GM19351 (cell line): Measurements from ENCODE around the gene CPOX.
"Not testable (repeated sequence)": the region's sequence is repeated elsewhere in the genome, so short reads cannot be mapped to it uniquely, and the experiment has no call there.

Source experiments
- ATAC-seq: cut with Tn5 transposase; IDR thresholded peaks from one replicate; pipeline ENCODE4 v1.9.1; 2021; ENCODE audit warnings: mild to moderate bottlenecking, moderate library complexity; ENCODE audit not compliant: unreplicated experiment

Gene CPOX

DNA sequence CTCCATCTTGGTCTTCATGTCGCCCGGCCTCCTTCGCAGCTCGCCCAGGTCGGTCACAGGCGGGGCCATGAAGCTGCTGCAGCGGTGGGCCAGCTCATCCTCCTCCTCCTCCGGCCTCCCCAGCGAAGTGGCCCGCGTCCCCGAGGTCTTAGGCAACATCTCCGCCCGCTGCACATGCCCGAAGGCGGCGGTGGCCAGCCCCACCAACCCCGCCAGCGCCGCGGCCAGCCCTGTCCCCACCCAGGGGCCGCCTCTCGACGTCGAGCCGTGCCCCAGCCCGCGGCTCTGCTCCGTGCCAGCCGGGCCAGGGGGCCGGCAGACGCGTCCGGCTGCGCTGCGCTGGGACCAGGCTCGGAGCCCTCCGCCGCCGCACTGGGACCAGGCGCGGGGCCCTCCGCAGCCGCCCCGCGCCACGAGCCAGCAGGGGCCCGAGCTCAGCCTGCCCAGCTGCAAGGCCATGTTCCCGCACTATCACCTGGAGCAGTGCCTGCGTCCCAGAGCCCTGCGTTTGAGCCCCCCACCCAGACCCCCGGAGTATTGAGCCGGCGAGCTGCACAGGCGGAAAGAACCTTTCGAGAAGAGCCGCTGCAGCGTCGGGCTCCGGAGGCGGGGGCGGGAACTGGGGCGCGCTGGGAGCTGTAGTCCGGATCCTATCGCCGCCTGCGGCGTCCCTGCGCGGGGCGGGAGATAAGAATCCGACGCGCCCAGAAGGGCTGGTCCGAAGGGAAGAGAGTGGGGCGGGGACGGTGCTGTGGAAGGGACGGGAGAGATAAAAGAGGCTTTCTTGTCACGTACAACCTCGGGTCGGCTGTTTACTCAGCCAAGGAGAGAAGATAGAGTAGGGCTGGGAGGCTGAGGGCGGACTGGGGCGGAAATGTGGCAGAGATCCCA lies at the start of gene CPOX:
TSS of gene CPOX (minus strand) at position 566 of the 891 bp plus-strand sequence. CDS start at position 459, 107 bp downstream.
- ATAC-seq = peak; percentile 93

DNA sequence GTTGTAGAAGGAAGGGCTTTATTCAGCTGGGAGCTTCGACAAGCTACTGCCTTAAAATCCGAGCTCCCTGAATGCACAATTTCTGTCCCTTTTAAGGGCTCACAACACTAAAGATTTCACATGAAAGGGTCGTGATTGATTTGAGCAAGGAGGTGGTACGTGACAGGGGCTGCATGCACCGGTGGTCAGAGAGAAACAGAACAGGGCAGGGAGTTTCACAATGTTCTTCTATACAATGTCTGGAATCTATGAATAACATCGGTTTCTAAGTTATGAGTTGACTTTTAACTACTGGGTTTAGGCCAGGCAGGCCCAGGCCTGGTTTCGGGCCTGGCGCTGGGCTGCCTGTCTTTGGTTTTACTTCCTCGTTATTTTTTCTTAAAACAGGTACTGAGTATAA lies 49.4 kb upstream of the CPOX start:
- ATAC-seq = not testable (repeated sequence)

DNA sequence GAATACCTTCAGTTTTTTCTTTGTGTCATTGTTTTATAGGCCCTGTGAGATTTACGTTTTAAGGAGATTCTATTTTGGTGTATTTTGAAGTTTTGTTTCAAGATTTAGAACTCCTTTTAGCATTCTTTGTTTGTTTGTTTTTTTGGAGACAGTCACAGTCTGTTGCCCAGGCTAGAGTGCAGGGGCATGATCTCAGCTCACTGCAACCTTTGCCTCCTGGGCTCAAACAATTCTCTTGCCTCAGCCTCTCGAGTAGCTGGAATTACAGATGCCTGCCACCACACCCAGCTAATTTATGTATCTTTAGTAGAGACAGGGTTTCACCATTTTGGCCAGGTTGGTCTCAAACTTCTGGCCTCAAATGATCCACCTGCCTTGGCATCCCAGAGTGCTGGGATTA lies 48.3 kb upstream of the CPOX start:
- ATAC-seq = not testable (repeated sequence)

DNA sequence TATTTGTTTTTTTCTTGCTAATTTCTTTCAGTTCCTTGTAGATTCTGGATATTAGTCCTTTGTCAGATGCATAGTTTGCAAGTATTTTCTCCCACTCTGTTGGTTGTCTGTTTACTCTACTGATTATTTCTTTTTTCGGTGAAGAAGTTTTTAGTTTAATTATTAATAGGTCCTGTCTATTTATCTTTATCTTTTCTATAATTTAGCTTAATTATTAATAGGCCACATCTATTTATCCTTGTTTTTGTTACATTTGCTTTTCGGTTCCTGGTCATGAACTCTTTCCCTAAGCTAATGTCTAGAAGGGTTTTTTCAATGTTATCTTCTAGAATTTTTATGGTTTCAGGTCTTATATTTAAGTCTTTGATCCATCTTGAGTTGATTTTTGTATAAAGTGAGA lies 45.1 kb upstream of the CPOX start:
- ATAC-seq = not testable (repeated sequence)

DNA sequence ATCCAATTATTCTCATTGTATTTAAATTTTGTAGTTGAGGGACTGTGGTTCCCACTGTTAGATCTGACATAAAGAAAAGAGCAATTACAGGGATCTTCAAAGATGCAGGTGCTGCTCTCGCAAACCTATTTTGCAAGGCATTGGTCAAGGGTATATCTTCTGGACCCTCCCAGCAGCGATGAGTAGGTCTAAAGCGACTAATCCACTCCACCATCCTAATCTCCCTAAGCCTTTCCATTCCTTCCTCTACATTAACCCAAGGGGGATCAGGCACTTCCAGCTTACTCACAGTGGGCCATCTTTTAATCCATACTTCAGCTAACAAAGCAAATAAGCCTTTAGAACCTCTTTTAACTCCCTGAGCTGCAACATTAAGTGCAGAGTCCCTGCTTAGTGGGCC lies 37.0 kb upstream of the CPOX start:
- no peak for ATAC-seq

DNA sequence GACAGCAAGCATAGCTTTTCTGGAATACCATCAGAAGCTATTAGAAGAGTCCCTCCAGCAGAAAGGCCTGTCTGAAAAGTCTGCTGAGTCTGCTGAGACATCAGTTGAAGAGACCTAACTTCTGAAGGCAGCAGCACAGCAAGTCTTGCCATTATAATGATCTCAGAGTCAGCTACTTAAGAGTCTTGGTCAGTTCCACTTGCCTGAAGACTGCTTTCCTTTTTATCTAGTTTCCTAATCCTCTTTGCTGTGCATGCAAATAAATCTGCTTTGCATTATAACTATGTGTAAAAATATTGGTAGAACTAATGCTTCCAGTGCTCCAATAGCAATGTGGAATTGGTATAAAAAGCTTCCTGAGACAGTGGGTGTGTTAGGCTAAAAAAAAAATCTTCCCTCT lies 34.9 kb upstream of the CPOX start:
- ATAC-seq = peak; percentile 52

DNA sequence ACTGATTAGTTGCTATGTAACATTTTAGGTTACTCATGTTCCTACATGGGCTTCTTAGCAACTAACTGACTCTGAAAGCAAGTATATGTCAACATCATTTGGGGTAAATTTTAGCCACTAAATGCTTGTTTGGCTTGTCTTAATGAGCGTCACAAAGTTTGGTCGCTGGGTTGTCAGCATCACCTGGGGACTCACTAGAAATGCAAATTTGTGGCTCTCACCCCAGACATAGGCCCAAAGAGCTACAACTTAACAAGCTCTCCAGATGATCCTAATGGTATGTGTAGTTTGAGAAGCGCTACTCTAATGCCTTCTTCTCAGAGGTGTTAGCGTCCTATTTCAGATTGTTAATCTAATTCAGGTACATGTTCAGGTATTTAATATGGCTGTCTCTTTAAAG lies 32.7 kb upstream of the CPOX start:
- ATAC-seq = no peak

DNA sequence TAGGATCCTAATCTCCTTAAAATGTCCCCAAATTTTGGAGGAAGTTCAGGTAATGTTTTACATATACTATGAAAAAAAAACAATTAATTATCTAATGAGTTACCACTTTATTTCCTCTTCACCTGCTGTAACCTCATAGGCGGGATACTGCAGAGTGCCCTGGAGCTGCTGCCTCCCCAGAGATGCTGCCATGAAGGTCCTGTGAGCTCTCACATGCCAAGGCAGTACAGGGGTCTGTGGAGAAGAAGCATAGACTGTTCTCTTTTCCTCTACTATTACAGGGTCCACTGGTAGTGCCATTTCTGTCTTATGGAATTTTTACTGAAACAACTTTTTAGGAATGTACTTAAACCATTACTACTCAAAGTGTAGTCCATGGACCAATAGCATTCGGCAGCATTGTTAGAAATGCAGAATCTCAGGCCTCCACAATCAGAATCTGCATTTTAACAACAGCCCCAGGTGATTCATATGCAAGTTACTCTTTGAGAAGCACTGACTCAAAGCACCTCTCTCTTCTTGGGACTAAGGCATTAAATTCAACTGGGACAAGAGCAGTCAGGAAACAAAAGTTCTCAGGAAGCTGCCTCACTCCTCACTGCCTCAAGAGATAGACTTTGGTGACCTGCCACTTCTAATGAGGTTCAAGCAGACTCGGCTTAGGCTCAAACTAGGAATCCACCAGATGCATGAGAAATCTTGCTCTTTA lies 30.3 kb upstream of the CPOX start:
- ATAC-seq = no peak

DNA sequence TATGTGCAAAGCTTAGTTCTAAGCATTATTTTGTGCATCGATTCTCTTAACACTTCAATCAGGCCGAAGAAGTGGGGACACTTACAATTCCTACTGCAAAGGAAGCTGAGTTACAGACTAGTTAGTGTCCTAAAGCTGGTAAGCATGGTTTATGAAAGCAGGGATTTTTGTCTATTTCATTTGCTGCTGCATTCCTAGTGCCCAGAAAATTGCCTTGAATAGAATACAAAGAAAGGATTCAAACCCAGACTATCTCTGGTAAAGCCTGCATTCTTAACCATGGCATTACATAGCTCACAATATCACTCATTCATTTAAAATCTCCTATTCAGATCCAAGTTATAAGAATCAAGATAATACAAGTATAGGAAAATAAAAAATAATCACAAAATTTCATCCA lies 24.4 kb upstream of the CPOX start:
- no peak for ATAC-seq

DNA sequence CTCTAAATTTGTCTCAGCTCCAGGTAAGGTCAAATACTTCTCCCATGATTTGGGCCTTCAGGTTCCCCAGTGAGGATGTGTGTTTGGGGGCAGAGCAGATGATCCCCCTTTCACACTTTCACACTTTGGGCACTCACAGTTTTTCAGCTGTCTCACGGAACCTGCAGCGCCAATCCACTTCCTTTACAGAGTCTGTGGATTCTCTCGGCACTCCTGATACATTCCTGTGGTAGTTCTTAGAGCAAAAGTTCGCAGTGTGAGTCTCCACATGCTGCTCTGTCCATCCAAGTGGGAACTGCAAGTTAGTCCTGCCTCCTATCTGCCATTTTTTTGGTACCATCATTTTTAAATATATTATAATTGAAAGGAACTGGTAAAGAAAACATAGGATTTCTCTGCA lies 20.2 kb upstream of the CPOX start:
- ATAC-seq = no peak

DNA sequence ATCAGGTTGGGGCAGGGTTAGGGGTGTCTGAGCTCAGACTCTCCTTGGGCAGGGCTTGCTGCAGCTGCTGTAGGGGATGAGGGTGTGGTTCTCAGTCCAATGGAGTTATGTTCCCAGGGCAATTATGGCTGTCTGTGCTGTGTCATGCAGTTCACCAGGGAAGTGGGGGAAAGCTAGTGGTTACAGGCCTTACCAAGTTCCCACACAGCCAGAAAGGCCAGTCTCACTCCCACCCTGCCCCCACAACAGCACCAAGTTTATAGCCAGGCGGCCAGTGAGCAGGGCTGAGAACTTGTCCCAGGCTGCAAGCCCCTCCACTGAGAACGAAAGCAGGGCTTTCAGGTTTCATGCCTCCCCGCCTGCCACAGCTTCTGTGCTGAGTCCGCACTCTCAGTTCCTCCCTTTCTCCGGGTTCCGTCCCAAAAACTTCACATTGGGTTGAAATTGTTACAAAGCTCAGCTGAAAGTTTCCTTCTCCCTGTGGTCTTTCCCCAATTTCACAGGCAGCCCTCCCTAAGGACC lies 19.6 kb upstream of the CPOX start:
- ATAC-seq = peak; percentile 91

DNA sequence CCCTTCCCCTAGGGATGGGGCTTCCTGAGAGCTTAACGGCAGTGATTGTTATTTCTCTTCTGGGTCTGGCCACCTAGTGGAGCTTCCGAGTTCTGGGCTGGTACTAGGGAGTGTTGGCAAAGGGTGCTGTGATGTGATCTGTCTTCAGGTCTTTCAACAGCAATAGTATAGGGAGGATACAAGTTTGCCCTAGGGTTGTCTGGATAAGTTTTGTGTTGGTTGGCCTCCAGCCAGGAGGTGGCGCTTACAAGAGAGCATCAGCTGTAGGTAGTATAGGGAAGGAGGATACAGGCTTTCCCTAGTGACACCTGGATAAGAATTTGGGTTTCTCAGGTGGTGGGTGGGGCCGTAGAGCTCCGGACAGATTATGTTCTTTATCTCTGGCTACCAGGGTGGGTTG lies 19.2 kb upstream of the CPOX start:
- peak; percentile 47 for ATAC-seq

DNA sequence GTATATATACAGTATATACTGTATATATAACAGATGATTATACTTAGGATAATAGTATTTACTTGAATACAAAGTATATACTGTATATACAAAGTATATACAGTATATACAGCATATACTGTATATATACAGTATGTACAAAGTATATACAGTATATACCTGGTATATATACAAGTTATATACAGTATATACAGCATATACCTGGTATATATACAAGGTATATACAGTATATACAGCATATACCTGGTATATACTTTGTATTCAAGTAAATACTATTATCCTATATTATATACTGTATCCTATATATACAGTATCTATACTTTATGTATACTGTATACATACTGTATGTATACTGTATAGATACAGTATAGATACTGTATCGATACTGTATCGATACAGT lies 14.6 kb upstream of the CPOX start:
- ATAC-seq = no peak

DNA sequence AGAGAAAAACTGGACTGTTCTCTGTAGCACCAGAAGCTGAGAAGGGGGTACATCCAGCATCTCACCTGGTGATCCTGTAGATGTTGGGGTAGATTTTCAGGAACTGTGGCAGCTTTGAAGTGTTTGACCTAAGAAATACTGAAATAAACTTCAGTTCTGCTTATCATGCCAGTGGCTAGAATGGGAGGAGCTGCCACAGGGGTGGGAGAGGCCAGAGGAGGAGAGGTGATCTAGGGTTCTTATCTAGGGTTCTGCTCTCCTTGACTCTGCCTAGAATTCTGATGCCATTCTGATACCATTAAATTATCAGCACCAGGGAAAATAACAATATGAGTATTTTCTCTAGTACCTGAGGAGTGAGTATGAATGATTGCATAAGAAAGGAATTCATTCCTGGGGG lies 10.2 kb upstream of the CPOX start:
- ATAC-seq = no peak

DNA sequence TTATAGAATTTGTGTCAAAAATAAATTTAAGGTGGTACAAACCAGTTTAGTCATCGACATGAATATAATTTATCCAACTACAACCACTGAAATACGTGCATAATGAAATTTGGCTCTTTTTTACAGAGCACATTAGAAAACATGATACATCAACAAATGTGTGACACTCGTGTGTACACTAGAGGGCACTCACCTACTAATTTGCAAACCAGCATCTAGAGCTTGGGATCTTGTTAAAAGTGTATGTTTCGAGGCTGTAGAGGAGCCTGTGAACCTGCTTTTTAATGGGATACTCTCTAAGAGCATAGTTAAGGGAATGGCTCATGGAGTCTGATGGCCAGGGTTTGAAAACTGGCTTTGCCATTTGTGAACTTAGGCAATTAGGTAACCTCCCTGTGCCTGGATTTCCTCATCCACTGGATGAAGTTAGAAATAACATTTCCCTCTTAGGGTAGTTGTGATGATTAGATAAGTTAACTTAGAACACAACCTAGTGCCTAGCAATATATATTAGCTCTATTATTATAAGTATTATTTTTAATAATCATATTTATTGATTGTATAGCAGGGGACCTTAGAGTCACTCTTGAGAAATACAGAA lies 8.8 kb upstream of the CPOX start:
- peak; percentile 68 for ATAC-seq

DNA sequence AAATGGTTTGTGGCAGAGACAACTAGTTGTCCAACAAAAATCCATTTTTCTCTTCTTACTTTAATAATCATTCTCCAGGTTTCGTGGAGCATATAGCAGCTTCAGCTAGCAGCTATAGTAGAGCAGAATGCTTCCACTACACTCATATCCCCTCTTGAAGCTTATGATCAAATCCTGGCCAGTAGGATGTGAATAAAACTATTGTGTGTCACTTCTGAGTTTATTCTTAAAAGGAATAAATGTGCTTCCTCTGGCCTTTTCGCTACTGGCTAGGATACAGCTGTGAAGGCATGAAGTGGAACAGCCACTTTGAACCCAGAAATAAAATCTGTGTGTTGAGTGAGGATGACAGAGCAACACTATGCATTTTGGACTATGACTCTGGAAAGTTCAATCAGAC lies 7.8 kb upstream of the CPOX start:
- no peak for ATAC-seq

DNA sequence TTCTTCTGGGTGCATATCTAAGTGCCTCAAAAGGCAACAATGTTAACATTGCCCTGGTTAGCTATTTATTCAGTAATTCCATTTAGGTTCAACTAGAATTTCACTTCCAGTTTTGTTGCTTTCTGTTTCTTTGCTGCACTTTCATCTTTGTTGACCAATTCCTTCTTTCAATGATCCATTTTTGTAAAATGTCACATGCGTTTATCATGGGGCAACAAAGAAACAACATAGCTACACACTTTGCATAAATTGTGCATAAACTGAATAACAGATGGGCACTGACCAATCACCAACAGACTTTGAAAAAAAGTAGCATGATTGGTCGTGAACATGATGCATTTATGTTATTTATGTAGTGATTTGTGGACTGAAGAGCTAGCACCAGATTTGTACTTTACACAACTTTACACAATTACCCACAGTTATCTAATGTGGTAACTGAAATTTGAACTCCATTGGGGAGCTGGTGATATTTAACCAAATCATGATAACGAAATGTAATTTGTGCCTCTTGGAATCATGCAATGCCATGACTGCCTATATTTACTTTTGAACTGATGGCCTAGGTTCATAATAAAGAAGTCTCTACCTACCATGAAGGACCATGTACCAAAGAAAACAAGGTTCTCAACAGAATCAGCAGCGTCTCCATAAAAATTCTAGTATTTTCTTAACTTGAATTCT lies 7.1 kb upstream of the CPOX start:
- peak; percentile 49 for ATAC-seq

DNA sequence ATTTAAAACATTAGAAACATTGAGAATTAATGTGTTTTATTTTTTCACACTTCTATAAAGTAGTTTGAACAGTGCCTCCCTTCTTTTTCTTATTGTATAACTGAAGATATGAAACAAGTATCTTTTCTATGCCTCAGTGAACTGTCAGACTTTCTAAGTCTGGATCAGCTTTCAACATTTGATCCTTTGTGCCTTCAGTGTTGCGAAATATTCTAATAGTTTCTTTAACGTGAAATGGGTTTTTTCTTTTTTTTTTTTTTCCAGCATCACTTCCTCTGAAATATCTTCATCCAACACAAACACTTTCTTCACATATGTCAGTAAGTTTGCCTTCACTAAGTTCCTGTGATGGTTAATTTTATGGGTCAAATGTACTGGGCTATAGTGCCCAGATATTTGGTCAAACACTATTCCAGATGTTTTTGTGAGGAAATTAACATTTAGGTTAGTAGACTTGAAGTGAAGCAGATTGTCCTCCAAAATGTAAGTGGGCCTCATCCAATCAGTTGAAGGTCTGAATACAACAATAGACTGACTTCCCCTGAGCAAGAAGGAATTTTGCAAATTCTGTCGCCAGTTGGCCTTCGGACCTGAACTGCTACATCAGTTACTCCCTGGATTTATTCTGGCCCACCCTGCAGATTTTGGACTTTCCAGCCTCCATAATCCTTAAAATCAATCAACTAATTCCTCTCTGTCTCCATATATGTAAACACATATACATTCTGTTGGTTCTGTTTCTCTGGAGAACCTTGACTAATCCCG lies 6.4 kb upstream of the CPOX start:
- no peak for ATAC-seq

DNA sequence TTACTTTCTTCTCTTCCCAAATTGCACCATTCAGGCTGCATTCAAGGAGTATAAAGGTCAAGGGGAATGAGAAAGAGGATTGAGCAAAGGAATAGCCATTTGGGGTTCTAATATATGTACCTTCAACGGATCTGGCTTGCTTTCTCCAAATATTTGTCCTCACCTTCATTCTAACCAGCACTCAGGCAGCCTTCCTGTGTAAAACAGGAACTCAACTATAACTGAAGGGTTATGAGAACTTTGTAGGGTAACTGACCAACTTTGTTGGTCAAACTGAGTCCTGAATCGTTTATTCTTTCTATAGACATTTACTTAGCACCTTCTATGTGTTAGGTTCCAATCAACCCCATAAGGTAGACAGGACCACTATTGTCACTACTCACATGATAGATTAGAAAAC lies 5.1 kb upstream of the CPOX start:
- no peak for ATAC-seq
